M059J (cell line): ENCODE results near the gene GUCY1A2. TPM values are rescaled to one million over a fixed set of nuclear protein-coding genes. Genes with fewer than 3 reads are reported as not detected.
A peak's percentile ranks its signal among the peaks of the same experiment; 100 is the strongest.

Experiments
- DNase-seq: peaks from one replicate; pipeline ENCODE4 v3.0.0-alpha.2; 2012; ENCODE audit warnings: low read depth
- total RNA-seq: library from RNA; depleted of rRNA; stranded (reverse); fragments of >200 nt; shearing (Covaris generic); gene quantifications from 2 replicates; pipeline ENCODE4 v1.2.3, GENCODE V29; 2014

GUCY1A2 gene
- total RNA-seq, 1 experiment from 2014 or later = 0.39 TPM

DNA sequence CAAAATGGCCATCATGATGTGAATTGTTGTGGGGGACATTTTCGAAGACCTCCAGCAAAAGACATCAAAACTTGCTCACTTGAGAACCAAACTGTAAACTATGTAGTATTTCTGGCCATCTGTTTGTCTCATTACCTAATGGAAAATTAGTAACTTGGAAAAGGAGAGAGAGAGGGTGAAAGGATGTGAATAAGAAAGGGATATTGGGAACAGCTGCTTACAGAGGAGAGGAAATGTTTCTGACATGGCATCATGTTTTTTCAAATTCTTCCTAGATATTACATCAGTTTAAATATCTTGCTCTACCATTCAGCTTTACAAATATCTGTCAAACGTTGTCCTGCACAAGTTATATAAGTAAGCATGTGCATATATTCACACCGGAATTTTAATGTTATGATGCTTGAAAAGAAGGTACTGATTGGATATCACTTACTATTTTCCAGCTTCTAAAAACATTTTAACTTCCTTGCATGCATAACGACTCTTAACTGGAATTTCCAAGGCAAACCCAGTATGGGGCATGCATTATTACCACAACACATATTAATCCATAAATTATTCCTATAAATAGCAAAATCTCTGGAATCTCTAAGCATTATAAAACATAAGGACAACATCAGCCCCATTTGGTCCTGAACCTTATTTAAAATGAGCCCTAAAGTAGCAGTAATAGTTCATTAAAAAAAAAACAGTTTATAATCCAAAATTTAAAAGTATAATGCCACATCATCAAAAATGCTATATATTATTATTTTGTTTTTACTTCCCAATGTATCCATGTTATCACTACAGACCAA, 20.0 kb downstream of the GUCY1A2 start:
- DNase-seq = no peak

DNA sequence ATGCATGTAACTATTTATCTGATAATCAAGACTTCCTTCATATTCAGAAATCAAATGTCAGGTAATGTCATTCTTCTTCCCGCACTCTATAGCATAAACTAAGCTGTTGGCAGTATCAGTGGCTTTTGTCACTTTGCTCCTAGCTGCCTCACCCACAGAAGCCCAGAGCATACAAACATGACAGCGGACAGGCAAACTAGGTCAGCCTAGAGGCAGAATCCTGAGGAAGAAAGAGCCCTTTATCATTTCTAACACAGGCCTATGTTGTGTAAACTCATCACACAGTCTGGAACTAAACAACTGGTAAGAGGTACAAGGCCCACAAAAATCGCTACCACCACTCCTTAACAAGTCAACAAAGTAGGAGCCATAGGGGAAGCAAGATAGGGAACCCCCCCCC, 21.0 kb downstream of the GUCY1A2 start:
- no peak for DNase-seq

DNA sequence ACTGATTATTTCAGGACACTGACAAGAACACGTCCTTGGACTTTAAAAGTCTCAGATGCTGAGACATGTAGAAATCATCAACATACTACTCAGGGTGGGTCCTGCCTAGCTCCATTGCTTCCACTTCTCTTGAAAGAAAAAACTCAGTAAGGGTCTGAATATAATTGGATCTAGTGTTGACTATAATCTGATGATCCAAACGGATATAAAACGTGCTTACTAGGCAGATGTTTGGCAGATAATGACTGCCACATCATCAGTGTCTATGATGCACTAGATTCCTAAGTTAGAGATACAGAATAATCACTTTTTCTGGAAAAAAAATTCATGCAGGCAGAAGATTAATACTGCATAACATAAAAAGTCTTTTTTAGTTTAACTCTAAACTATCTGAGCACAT, 21.6 kb downstream of the GUCY1A2 start:
- DNase-seq = no peak

DNA sequence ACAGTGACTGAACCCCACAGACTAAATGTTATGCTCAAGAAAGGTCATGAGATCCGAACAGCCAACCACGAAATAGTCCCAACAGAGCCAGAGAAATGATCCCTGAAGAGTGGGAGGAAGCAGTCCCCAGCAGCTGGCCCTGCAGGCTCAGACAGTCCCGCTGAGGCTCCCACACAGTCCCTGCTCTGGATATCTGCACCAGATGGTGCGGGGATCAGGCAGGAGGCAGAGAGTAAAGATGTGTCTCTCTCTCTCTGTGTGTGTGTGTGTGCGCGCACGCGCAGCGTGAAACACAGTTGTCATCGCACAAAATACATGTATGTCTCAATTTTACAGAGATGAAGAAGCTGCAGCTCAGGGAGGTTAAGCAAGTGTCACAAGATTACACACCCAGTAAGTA, 27.9 kb downstream of the GUCY1A2 start:
- DNase-seq = no peak

DNA sequence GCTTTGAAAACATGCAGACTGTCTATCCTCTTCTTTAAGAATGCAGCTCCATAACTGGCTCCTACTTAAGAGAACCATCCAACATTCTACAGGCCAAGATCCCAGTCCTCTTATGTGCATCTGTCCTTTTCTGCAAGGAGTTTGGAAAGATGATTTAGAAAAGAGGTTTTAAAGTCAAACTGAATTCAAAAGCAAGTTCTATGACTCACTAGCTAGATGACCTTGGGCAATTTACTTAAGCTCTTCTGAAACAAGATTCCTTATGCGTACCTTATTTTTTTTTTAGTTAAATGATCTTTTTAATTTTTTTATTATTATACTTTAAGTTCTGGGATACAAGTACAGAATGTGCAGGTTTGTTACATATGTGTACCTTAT, 29.2 kb downstream of the GUCY1A2 start:
- DNase-seq = peak; percentile 60

DNA sequence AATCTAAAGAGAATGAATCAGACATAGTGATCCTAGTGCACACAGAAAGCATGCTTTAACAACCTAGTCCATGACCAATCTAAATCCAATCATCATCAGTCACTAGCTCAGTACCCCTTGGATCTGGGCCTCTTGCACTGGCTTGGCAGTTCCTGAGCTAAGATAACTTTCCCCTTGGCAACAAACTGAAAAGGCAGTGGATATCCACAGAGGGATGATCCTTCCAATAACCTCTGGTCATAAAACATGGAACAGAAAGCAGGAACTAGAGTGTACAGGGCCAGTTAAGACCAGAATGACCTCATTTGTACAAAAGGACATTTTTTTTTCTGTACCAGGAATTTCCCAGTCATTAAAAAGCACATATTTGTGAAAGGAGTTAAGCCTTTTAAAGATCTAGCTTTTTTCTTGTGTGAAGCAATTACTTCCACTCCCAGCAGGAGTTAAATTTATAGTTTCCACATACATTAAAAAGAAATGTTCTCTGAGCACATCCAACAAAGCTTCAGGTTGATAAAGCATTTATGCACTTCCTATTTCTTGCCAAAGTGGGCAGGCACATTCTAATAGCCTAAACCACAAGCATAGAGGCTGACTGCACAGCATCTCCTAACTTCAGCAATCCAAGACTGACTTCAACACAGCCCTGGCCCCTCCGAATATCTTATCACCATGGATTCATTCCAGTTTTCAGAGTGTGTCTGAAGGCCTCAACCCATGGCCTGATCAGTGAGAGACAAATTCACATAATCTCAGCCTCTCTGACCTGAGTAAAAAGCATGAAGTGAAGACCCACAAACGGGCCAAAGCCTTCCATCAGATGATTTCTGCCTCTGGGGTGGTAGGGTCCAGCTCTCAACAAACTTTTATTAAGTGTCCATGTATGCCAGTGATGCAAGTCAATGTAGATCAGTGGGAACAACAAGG, 29.9 kb downstream of the GUCY1A2 start:
- peak; percentile 63 for DNase-seq

DNA sequence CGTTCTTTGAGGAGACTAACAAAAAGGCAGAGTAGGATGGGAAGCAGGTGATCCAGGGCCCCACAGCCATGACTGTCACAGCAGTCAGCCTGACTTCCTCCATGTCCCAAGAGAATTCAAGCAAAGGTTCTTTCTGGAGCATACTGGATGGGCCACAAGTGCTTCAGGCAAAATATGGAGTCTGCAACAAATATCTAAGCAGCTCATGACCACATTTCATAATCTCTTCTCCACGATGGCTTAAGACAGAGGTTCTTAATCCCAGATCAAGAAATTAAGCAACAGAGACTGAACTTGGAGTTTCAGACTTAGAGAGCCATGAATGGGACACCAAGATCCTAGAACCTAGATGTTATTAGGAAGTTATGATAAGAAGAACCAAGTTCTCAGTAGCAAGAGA, 31.6 kb downstream of the GUCY1A2 start:
- DNase-seq = no peak

DNA sequence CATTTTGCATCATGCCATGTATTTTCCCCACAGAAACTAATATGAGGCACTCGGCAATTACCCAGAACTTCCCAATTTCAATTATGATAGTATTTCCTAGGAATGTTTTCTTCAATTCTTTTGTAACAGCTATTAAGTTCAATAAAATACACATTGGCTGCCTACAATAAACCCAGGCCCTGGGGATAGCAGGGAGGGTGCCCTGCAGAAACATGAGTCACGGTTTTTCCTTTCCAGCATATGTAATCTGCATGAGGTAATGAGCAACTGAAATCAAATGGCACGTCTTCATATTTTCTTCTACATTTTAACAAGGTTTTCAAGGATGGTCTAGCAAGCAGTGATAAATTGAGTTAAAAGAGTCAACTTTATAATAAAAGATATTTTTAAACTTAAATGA, 32.0 kb downstream of the GUCY1A2 start:
- peak; percentile 66 for DNase-seq

DNA sequence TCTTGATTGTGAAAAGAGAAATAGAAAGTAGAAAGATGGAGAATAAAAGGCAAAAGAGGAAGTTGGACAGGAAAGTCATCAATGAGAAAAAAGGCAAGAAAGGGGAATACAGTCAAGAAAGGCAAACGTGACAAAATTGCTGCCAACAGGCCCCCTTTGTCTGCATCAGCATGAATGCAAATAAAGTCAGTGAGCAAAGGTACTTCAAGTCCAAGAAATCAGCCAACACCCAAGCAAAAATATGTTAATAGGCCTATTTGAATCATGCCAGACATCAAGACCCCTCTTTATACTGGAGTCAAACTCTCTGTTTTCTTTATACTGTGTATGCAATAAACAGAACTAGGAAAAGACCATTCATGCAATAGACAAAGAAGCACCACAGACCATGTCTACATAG, 34.3 kb downstream of the GUCY1A2 start:
- no peak for DNase-seq

DNA sequence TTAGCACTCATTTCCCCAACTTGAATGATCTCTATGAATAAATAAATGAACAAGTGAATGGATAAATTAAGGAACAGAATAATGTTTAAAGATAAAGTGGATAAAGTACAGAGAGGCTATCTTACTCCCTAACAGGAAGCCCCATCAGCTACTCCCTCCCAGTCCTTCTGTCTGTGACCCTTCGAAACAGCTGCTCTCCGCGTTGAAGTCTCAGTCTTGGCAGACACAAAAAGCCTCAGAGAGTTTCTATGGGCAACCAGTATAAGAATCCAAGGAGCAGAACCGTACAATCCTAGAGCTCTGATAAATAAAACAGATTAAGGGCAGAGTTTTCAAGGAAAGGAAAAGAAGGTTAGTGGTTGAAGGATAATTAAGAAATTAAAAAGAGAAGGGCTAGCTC, 35.0 kb downstream of the GUCY1A2 start:
- DNase-seq = no peak

DNA sequence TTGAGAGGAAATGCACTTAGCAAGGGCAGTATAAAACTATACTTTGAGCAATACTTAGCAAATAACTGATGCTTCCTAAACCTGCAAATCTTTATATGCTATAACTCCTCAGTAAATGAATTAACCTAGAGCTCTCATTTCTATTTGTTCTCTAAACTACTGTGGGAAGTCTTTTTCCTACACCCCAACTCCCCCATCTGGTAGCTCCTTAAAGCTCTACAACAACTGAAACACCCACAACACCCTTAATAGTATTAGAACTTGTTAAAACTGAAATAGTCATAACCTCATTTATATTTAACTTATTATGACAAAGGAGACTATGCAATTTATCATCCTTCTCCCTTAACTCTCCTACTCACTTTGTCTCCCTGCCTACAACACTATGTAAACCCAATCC, 43.4 kb downstream of the GUCY1A2 start:
- no peak for DNase-seq

DNA sequence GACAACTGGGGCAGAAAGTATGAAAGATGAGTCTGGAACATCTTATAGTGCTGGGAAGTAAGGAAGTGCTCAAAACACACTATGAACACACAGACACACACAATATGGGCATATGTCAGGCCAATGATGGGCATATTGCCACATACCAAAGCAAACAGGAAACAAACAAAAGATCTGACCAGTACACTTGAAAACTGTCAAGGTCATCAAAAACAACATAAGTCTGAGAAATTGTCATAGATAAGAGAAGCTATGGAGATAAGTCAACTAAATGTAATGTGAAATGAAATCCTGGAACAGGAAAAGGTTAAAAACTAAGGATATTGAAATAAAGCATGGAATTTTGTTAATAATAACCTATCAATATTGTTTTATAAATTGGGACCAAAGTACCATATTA, 46.4 kb downstream of the GUCY1A2 start:
- DNase-seq = no peak

DNA sequence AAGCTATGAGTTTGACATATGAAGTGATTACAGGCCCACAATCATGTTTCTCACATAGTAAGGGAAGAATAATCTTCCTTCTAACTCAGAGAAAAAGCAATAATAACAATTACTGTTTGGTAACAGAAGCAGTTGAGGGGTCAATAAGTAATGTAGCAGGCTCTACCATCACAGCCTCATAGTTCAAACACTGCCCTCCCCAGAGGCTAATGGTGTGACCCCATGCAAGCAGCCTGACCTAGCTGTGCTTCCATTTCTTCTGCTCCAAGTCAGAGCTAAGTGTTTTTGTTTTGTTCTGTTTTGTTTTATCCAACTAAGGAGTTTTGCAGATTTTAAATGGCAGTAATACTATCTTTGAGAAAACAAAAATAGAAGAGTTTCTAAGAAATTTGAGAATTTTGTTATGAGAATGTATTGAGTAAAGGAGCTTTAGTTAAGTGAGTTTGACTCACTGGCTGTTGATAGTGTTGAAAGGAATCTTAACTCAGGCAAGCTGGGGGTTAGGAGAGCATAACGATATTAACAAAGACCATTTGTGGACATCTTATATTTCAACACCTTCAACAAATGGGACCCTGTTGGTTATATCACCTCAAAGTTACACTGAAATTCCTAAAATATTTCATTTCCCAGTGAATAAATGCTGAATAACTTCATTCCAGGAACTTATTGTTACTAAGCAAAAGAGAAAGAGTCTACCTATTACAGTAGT, 48.5 kb downstream of the GUCY1A2 start:
- no peak for DNase-seq

DNA sequence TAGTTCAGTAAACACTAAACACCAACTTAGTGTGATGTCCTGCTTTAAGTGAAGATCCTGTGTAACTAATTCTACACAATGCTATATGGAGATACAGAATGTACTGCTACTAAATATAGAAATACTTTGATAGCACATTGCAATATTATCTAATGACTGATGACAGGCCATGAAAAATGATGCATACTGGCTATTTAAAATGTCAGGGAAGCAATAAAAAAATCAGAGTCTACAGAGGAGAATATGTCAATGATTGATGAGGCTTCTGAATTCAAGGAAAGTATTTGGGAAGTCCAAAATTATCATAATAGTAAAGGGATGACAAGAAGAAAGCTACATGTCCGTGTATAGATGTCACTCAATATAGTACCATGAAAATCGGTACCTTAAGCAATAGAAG, 55.3 kb downstream of the GUCY1A2 start:
- DNase-seq = no peak

DNA sequence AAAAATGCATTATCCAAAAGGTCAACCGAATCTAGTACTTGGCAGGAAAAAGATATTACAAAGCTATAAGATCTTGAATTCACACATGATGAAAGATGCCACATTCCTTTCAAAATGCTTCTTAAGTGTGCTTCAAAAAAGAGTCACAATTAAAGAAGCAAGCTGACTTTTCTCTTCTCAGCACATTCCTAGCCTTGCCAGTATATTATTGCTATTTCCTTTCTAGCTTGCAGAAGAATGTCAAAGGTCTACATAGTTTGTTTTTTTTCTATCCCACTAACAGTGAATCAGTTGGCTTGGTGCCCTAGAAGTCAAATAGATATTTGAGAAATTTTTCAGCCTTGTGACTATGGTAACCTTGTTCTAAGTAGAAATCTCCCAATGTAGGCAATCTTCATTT, 56.8 kb downstream of the GUCY1A2 start:
- DNase-seq = peak; percentile 80

DNA sequence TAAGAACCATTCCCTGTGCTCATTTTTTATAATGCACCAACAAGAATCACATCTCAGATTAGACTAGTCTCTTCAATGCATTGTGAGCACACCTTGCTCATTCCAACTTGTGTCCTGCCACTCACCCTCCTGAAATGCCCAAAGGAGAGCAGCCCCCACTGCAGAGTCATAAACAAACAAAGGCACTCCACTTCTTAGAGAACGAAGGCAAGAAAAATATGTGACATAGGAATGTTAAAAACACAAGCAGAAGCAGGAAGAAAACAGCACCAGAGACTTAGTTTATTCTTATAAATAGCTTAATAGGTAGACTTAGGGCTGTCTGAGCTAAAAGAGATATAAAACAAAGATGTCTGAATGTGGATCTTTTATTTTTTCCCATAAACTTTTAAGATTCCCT, 57.2 kb downstream of the GUCY1A2 start:
- DNase-seq = no peak

DNA sequence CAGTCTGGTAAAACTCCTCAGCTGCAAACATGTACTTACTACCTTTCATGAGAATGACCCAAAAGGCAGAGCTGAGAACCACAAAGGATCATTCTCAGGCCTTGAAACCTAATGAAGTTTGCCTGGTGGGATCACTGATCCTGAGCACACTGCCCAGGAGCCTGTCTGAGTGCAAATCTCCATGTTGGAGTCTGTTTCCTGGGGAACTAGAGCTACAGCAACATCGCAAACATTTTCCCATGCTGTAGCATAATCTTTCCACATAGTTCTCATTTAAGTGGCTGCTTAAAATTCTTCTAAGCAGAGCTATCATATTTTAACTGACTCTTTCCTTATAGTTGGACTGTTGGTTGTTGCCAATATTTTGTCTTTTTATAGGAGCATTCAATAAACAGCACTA, 58.5 kb downstream of the GUCY1A2 start:
- DNase-seq = no peak

DNA sequence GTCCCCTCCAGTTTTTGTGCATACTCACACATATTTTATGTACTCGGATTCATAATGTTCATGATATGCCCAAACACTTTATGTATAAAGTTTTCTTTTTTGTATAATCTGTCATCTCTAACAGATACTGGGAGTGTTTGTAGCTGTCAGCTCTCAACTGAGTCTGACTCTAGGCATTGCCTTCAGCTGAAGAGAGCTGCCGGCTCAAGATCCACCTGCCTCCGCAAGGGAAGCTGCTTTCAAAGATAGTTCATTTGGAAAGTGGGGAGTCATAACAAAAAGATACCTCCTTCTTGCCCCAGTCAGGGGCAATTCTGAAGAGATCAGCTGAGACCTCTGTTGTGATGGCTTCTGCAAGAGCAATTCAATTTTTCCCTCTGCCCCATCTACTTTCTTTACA, 58.9 kb downstream of the GUCY1A2 start:
- DNase-seq = no peak

DNA sequence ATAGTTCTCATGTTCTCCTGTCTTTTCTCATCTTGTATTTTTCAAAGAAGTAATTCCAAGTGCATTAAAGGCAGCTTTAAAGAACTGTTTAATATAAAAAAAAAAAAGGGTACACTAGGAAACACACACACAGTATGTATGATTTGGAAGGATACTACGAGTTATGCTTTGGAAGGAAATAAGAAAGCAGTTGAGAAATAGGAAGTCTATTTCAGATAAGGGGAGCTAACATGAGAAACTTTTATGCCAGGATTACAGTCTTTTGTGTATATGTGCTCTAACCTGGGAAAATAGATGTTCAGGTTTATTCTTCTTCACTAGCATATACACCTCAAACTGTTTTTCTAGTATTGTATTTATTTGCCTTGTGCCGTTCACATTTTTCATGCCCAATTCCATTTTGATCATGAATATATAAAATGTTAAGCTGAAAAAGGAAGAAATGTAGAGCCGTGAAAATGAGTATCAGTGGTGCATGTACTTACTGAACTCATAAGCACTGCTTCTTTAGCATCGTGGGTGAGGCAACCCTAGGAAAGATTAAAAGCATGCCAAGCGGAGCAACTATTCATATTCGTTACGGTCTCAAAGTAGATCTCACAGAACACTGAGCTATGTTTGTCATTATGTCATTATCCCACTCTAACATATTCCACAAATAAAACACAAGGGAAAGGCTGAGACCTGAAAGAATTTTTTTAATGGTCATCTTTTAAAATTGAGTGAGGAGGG, 59.6 kb downstream of the GUCY1A2 start:
- no peak for DNase-seq

DNA sequence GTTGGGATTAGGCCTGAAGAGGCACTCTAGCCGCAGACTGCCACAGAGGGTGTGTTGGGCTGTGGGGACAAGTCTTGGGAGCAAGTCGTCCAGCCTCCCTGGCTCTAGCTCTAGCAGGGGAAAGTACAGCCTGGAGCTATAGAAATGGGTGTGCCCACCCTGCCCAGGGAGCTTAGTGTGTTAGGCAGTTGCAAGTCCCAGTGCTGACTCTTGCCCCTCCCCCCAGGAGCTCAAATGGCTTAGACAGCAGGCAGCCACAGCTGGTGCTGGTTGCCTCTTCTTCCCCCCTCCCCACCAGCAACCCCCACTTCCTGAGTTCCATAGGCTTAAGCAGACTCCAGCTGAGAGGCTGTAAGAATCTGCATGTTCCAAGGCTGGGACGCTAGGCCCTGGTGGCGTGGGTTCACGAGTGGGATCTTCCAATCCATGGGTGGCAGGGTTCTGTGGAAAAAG, 61.2 kb downstream of the GUCY1A2 start:
- no peak for DNase-seq

DNA sequence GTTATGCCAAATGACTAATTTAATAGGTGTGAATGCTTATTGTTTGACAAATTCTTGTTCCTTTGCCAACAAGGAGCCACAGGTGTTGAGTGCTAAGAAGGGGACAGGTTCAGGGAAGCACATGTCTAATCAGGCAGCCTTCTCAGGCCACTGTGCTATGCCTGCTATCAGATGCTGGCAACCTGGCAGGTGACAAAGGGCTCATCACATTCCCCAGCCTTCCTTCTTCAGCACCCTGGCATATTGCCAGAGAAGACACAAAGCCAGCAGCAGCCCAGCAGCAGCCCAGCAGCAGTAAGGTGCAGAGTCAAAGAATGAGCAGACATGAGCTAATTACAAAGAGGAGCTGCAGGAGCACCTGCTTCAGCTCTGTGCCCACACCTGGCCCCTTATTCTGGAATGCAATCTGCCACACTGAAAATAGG, 68.2 kb downstream of the GUCY1A2 start:
- no peak for DNase-seq

DNA sequence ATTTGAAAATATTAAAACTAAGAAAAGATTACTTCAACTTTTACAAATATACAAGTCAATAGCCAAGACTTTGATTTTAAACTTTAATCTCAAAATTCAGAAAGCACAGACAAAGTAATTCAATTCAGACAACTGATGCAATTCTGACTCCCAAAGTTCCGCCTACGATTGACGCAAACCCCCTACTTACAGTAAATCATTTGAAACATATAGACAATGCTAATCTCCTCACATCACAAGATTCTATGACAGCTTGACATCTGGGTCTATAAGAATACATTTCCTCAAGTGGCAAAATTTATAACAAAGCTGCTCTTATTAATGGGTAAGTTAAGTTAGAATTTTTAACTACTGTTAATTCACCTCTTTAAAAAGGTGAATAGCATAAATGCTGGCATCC, 75.2 kb downstream of the GUCY1A2 start:
- no peak for DNase-seq
